Chondrocyte (in vitro differentiated cells): Measurements from ENCODE around the gene MKS1. TPM values are rescaled to one million over a fixed set of nuclear protein-coding genes. Genes with fewer than 3 reads are reported as not detected.

Experiments used
- DNase-seq: peaks from one replicate; pipeline ENCODE4 v3.0.0; 2021; ENCODE audit warnings: mixed read lengths, low spot score
- H3K27ac Mint-ChIP-seq: one replicate; pipeline ENCODE4 v1.8.0; 2021; ENCODE audit warnings: mild to moderate bottlenecking, moderate library complexity, mixed read lengths; ENCODE audit not compliant: unreplicated experiment
- H3K27me3 Mint-ChIP-seq: 2 replicates; pipeline ENCODE4 v1.8.0; 2021; ENCODE audit warnings: low read depth, mixed read lengths
- H3K36me3 Mint-ChIP-seq: 2 replicates; pipeline ENCODE4 v1.8.0; 2021; ENCODE audit warnings: low read depth, mixed read lengths
- H3K4me1 Mint-ChIP-seq: 2 replicates; pipeline ENCODE4 v1.8.0; 2021; ENCODE audit warnings: low read depth, mild to moderate bottlenecking, mixed read lengths
- H3K4me3 Mint-ChIP-seq: one replicate; pipeline ENCODE4 v1.8.0; 2021; ENCODE audit warnings: mild to moderate bottlenecking, moderate library complexity, mixed read lengths; ENCODE audit not compliant: unreplicated experiment
- H3K9me3 Mint-ChIP-seq: 2 replicates; pipeline ENCODE4 v1.8.0; 2021; ENCODE audit warnings: low read depth, mixed read lengths
- CTCF ChIP-seq: fragments of 200-600 bp; sonication (generic); IDR thresholded peaks from 2 replicates; pipeline ENCODE4 v1.5.0; 2021; ENCODE audit warnings: antibody characterized with exemption, mild to moderate bottlenecking, moderate library complexity
- total RNA-seq: library from RNA; stranded (reverse); gene quantifications from 3 replicates; pipeline ENCODE4 v1.2.1, GENCODE V29; 2021

MKS1 gene
- total RNA-seq, 1 donor from 2014 or later = 11.5 TPM

DNA sequence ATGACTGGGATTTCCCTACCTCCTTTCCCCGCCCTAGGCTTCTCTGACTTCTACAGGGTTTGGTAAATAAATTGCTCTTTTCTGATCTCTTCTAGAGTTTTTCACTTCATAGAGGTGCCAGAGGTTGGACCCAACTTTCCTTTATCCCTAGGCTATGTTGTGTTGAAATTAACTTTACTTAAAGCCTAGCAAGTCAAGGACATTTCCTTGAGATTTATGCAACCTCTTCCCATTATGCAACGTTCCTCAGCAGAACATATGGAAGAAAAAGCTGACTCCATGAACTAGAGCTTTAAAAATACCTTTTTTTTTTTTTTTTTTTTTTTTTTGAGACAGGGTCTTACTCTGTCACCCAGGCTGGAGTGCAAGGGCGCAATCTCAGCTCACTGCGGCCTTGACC lies 46.2 kb upstream of the MKS1 start:
- H3K4me3 Mint-ChIP-seq = no peak overlapping the region
- peaks cover 49% of the 10 kb centered on the region for H3K27me3 Mint-ChIP-seq
- H3K4me1 Mint-ChIP-seq = no peaks in the 10 kb centered on the region
- no peak for DNase-seq
- peaks cover 10% of the 10 kb centered on the region for H3K9me3 Mint-ChIP-seq
- TF ChIP-seq CTCF = no peak
- H3K36me3 Mint-ChIP-seq = peaks cover 2% of the 10 kb centered on the region
- H3K27ac Mint-ChIP-seq = no peak overlapping the region

- Mint-ChIP-seq H3K4me1 (no peaks in the 10 kb centered on the region), H3K4me3 (no peak overlapping the region), H3K27me3 (peaks cover 50% of the 10 kb centered on the region), H3K9me3 (peaks cover 11% of the 10 kb centered on the region), H3K36me3 (peaks cover 2% of the 10 kb centered on the region), H3K27ac (no peak overlapping the region)
- DNase-seq = no peak
- no peak for TF ChIP-seq CTCF
These were observed 45.5 kb upstream of the MKS1 start for GRCh38 chr17:58264407-58265103.

- H3K4me1 Mint-ChIP-seq = no peaks in the 10 kb centered on the region
- no peak for DNase-seq
- H3K4me3 Mint-ChIP-seq = no peak overlapping the region
- H3K27me3 Mint-ChIP-seq = peaks cover 56% of the 10 kb centered on the region
- peaks cover 2% of the 10 kb centered on the region for H3K36me3 Mint-ChIP-seq
- no peak for TF ChIP-seq CTCF
- peaks cover 11% of the 10 kb centered on the region for H3K9me3 Mint-ChIP-seq
- no peak overlapping the region for H3K27ac Mint-ChIP-seq
These were observed 44.7 kb upstream of the MKS1 start for GRCh38 chr17:58263773-58264172.

DNA sequence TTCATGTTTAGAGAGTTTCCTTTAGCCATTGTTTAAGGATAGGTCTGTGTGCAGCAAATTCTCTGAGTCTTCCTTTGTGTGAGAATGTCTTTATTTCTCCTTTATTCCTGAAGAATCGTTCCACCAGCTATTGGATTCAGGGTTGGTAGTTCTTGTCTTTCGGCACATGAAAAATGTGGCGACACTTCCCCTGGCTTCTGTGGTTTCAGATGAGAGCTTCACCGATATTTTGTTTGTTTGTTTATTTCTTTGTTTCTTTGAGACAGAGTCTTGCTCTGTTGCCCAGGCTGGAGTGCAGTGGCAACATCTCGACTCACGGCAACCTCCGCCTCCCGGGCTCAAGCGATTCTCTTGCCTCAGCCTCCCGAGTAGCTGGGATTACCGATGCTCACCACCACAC lies 43.1 kb upstream of the MKS1 start:
- Mint-ChIP-seq H3K27ac (no peak overlapping the region), H3K4me3 (no peak overlapping the region), H3K36me3 (peaks cover 2% of the 10 kb centered on the region), H3K27me3 (peaks cover 69% of the 10 kb centered on the region), H3K4me1 (no peaks in the 10 kb centered on the region), H3K9me3 (peaks cover 11% of the 10 kb centered on the region)
- no peak for DNase-seq
- no peak for TF ChIP-seq CTCF

- Mint-ChIP-seq H3K4me3 (no peak overlapping the region), H3K27me3 (peaks cover 72% of the 10 kb centered on the region), H3K9me3 (no peaks in the 10 kb centered on the region), H3K27ac (no peak overlapping the region), H3K36me3 (no peaks in the 10 kb centered on the region), H3K4me1 (peaks cover 4% of the 10 kb centered on the region)
- peak; percentile 65 for DNase-seq
- TF ChIP-seq CTCF = no peak
These were observed 35.7 kb upstream of the MKS1 start for GRCh38 chr17:58254803-58255202.
